ENCODE data around the gene IL4R. TPM values are rescaled to one million over a fixed set of nuclear protein-coding genes. Genes with fewer than 3 reads are reported as not detected.

IL4R gene
- total RNA-seq, 1 donor from 2014 or later = 45.7 TPM

DNA sequence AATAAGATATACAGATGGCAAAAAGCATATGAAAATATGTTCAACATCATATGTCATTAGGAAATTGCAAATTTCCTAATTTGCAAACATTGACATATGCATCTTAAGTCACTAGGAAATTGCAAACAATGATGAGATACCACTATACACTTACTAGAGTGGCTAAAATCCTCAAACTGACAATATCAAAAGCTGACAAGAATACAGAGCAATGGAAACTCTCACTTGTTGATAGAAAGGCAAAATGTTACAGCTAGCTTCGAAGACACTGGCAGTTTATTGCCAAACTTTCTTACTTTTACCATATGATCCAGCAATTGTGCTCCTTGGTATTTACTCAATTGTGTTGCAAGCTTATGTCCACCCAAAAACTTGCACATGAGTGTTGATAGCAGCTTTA is 5.0 kb upstream of the IL4R start:
- peaks cover 17% of the 10 kb centered on the region for H3K4me1 Mint-ChIP-seq (ENCODE audit: unreplicated experiment)
- no peaks in the 10 kb centered on the region for H3K9me3 Mint-ChIP-seq (ENCODE audit: unreplicated experiment)
- no peak for DNase-seq (ENCODE audit: low spot score)
- H3K27me3 Mint-ChIP-seq (ENCODE audit: unreplicated experiment) = peaks cover 8% of the 10 kb centered on the region
- H3K27ac Mint-ChIP-seq (ENCODE audit: unreplicated experiment) = no peak overlapping the region
- no peaks in the 10 kb centered on the region for H3K36me3 Mint-ChIP-seq (ENCODE audit: low read depth, unreplicated experiment)
- no peak overlapping the region for H3K4me3 Mint-ChIP-seq (ENCODE audit: unreplicated experiment)
- TF ChIP-seq, protein P1, sequence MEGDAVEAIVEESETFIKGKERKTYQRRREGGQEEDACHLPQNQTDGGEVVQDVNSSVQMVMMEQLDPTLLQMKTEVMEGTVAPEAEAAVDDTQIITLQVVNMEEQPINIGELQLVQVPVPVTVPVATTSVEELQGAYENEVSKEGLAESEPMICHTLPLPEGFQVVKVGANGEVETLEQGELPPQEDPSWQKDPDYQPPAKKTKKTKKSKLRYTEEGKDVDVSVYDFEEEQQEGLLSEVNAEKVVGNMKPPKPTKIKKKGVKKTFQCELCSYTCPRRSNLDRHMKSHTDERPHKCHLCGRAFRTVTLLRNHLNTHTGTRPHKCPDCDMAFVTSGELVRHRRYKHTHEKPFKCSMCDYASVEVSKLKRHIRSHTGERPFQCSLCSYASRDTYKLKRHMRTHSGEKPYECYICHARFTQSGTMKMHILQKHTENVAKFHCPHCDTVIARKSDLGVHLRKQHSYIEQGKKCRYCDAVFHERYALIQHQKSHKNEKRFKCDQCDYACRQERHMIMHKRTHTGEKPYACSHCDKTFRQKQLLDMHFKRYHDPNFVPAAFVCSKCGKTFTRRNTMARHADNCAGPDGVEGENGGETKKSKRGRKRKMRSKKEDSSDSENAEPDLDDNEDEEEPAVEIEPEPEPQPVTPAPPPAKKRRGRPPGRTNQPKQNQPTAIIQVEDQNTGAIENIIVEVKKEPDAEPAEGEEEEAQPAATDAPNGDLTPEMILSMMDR (IDR thresholded peaks at IDR 0.05; ENCODE audit: unreplicated experiment) = no peak

DNA sequence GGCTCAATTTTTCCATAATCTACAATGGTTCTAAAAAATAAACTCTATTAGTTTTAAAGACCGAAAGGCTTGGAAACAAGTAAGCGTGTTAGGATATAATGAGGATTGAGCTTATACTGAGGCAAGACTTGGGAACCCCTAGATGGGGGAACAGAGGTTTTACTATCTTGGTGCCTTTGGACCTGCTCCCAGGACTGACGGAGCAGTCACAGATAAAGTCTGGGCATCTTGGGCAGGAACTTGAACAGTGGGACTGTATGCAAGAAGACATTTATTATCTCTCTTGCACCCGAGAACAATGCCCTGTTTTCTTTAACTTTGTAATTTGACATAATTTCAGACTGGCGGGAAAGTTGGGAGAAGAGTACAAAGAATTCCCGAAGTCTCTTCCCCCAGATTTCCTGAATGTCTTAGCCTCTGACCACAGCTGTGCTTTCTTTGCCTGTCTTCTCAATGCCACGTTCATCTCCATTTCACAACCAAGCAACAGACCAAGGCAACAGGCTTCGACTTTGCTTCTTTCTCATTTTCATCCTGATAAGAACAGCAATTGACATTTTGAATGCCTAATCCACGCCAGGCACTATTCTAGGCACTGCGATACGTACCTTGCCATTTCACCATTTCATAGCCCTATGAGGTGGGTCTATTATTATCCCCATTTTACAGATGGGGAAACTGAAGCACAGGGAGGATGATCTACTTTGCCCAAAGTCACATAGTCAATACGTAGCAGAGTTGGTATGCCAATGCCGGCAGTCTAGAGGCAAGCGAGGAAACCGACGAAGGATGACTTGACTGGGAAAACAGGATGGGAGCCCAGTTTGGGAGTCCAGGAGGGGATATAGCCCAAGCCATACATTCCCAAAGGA is 3.0 kb upstream of the IL4R start:
- H3K27me3 Mint-ChIP-seq (ENCODE audit: unreplicated experiment) = peaks cover 11% of the 10 kb centered on the region
- TF ChIP-seq, protein P1 (IDR thresholded peaks at IDR 0.05; ENCODE audit: unreplicated experiment) = no peak
- no peak overlapping the region for H3K27ac Mint-ChIP-seq (ENCODE audit: unreplicated experiment)

DNA sequence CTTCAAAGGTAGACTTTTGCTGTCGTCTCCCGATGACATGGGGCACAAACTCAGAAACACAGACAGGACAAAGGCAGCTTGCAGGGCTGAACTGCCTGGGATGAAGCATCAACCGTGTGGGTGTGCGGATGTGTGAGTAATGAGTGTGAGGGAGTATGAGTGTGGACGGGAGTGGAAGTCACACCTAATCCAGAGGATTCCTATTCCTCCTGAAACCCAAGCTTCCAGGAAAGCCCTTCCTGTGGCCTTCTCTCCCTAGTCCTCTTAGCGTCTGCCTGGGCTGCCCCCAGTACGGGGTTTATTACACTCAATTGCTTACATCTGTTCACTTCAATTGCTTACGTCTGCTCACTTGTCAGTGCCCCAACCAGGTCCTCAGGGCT is 2.3 kb upstream of the IL4R start:
- Mint-ChIP-seq H3K27me3 (ENCODE audit: unreplicated experiment) (peaks cover 11% of the 10 kb centered on the region), H3K9me3 (ENCODE audit: unreplicated experiment) (no peaks in the 10 kb centered on the region), H3K4me3 (ENCODE audit: unreplicated experiment) (no peak overlapping the region), H3K27ac (ENCODE audit: unreplicated experiment) (no peak overlapping the region), H3K36me3 (ENCODE audit: low read depth, unreplicated experiment) (no peaks in the 10 kb centered on the region), H3K4me1 (ENCODE audit: unreplicated experiment) (peaks cover 16% of the 10 kb centered on the region)
- TF ChIP-seq, protein P1 (IDR thresholded peaks at IDR 0.05; ENCODE audit: unreplicated experiment) = no peak
- no peak for DNase-seq (ENCODE audit: low spot score)

More for the DNA sequence above, 3.0 kb upstream of the IL4R start:
- no peak for DNase-seq (ENCODE audit: low spot score)
- Mint-ChIP-seq H3K36me3 (ENCODE audit: low read depth, unreplicated experiment) (no peaks in the 10 kb centered on the region), H3K4me3 (ENCODE audit: unreplicated experiment) (no peak overlapping the region), H3K4me1 (ENCODE audit: unreplicated experiment) (peaks cover 16% of the 10 kb centered on the region), H3K9me3 (ENCODE audit: unreplicated experiment) (no peaks in the 10 kb centered on the region)

DNA sequence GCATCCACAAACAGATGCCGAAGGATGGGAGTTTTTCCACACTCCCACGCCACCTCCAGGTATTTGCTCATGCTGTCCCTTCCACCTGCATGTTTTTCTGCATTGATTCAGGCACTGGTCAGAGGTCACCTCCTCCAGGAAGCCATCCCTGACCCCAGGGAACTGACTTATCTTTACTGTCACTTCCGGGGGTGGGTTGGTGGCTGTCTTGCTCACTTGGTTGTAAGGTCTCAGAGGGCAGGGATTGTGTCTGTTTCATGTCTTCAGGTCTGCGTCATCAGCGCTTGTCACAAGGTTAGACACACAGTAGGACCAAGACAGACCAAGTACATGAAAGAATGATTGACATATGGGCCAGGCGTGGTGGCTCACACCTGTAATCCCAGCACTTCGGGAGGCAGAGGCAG is 1.9 kb upstream of the IL4R start:
- DNase-seq (ENCODE audit: low spot score) = no peak
- peaks cover 16% of the 10 kb centered on the region for H3K4me1 Mint-ChIP-seq (ENCODE audit: unreplicated experiment)
- no peaks in the 10 kb centered on the region for H3K9me3 Mint-ChIP-seq (ENCODE audit: unreplicated experiment)
- H3K27ac Mint-ChIP-seq (ENCODE audit: unreplicated experiment) = no peak overlapping the region
- H3K4me3 Mint-ChIP-seq (ENCODE audit: unreplicated experiment) = no peak overlapping the region
- H3K36me3 Mint-ChIP-seq (ENCODE audit: low read depth, unreplicated experiment) = no peaks in the 10 kb centered on the region
- TF ChIP-seq, protein P1 (IDR thresholded peaks at IDR 0.05; ENCODE audit: unreplicated experiment) = no peak
- peaks cover 11% of the 10 kb centered on the region for H3K27me3 Mint-ChIP-seq (ENCODE audit: unreplicated experiment)
